ENCODE measurements around the gene SPHK1. TPM values are rescaled to one million over a fixed set of nuclear protein-coding genes. Genes with fewer than 3 reads are reported as not detected.
"Not testable (repeated sequence)": the region's sequence is repeated elsewhere in the genome, so short reads cannot be mapped to it uniquely, and the experiment has no call there.

Gene SPHK1
- total RNA-seq, 4 donors from 2014 or later: 10.5 to 17.9 (median 12.5) TPM

DNA sequence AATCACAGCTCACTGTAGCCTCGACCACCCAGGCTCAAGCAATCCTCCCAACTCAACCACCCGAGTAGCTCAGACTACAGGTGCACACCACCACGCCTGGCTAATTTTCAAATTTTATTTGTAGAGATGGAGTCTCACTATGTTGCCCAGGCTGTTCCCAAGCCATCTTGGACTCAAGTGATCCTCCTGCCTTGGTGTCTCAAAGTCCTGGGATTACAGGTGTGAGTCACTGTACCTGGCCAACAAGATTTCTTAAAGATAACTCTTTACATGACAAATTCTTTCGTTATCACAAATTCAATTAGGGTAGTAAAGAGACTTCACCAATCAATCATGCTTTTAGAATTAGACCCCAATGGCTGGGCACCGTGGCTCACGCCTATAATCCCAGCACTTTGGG is 43.1 kb upstream of the SPHK1 start:
- Histone ChIP-seq H3K4me1 (no peaks in the 10 kb centered on the region), H3K36me3 (peaks cover 42% of the 10 kb centered on the region)
- no peak for TF ChIP-seq EP300 (IDR thresholded peaks at IDR 0.05)
- no peak for TF ChIP-seq POLR2A (IDR thresholded peaks at IDR 0.05)
- TF ChIP-seq, protein P1, sequence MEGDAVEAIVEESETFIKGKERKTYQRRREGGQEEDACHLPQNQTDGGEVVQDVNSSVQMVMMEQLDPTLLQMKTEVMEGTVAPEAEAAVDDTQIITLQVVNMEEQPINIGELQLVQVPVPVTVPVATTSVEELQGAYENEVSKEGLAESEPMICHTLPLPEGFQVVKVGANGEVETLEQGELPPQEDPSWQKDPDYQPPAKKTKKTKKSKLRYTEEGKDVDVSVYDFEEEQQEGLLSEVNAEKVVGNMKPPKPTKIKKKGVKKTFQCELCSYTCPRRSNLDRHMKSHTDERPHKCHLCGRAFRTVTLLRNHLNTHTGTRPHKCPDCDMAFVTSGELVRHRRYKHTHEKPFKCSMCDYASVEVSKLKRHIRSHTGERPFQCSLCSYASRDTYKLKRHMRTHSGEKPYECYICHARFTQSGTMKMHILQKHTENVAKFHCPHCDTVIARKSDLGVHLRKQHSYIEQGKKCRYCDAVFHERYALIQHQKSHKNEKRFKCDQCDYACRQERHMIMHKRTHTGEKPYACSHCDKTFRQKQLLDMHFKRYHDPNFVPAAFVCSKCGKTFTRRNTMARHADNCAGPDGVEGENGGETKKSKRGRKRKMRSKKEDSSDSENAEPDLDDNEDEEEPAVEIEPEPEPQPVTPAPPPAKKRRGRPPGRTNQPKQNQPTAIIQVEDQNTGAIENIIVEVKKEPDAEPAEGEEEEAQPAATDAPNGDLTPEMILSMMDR (IDR thresholded peaks at IDR 0.05): no peak
- TF ChIP-seq POLR2AphosphoS5 (IDR thresholded peaks at IDR 0.05): no peak

DNA sequence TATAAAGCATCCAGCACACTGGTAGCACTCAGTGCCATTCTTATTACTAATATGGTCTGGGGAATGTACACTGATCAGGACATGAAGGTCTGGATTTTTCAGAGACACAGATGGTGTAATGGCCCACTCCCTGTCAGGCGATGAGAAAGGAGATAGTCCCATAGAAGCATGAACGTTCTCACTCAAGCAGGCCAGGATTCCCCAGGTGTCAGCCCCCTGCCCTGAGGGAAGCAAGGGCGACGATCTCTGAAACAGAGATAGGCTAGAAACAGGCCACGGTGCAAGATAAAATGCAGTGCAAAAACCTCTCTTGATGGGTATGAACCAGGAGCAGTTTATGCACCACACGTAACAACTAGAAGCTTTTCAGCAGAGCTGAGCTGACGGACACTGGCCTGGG is 41.3 kb upstream of the SPHK1 start:
- Histone ChIP-seq H3K27ac (no peak overlapping the region), H3K4me1 (no peaks in the 10 kb centered on the region), H3K36me3 (peaks cover 60% of the 10 kb centered on the region), H3K27me3 (no peaks in the 10 kb centered on the region), H3K4me3 (no peak overlapping the region), H3K9me3 (no peaks in the 10 kb centered on the region)
- DNase-seq (ENCODE audit: low spot score in 2 of 2): no peak
- TF ChIP-seq POLR2A (IDR thresholded peaks at IDR 0.05): no peak
- TF ChIP-seq POLR2AphosphoS5 (IDR thresholded peaks at IDR 0.05): no peak
- TF ChIP-seq, protein P1 (IDR thresholded peaks at IDR 0.05): no peak
- TF ChIP-seq EP300 (IDR thresholded peaks at IDR 0.05): no peak
- WGBS: 95% methylated on average over 7 of the region's 7 CpGs

More for the DNA sequence above, 43.1 kb upstream of the SPHK1 start:
- Histone ChIP-seq H3K27me3 (no peaks in the 10 kb centered on the region), H3K27ac (no peak overlapping the region), H3K9me3 (no peaks in the 10 kb centered on the region), H3K4me3 (no peak overlapping the region)
- no peak for DNase-seq (ENCODE audit: low spot score in 2 of 2)
- 97% methylated on average over 6 of the region's 6 CpGs for WGBS

DNA sequence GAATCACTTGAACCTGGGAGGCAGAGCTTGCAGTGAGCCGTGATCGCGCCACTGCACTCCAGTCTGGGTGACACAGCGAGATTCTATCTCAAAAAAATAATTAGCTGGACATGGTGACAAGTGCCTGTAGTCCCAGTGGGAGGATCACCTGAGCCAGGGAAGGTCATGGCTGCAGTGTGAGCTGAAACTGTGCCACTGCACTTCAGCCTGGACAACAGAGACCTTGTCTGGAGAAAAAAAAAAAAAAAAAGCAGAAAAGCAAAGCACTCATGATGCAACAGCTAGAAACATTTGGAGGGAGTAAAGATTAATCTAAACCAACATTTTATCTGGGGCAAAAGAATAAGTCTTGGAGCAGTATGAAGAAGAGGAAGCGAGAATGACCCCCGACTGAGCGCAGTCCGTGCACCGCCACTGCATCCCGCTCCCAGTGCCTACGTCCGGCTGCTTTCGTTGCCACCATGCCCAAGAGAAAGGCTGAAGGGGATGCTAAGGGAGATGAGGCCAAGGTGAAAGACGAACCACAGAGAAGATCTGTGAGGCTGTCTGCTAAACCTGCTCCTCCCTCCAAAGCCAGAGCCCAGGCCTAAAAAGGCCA is 38.9 kb upstream of the SPHK1 start:
- H3K36me3 ChIP-seq: peaks cover 62% of the 10 kb centered on the region
- no peaks in the 10 kb centered on the region for H3K27me3 ChIP-seq

GRCh38 chr17:76346936-76347335 is 37.5 kb upstream of the SPHK1 start:
- 97% methylated on average over 11 of the region's 11 CpGs for WGBS
- not testable (repeated sequence) for H3K4me3 ChIP-seq; H3K9me3 ChIP-seq; H3K27ac ChIP-seq; DNase-seq (ENCODE audit: low spot score in 2 of 2); H3K27me3 ChIP-seq; H3K4me1 ChIP-seq
- H3K36me3 ChIP-seq: peaks cover 60% of the 10 kb centered on the region

More for the DNA sequence above, 38.9 kb upstream of the SPHK1 start:
- Histone ChIP-seq H3K4me3 (no peak overlapping the region), H3K4me1 (no peaks in the 10 kb centered on the region), H3K27ac (no peak overlapping the region), H3K9me3 (no peaks in the 10 kb centered on the region)
- DNase-seq (ENCODE audit: low spot score in 2 of 2): no peak
- WGBS: 95% methylated on average over 14 of the region's 14 CpGs
- no peak for TF ChIP-seq POLR2AphosphoS5 (IDR thresholded peaks at IDR 0.05)
- TF ChIP-seq, protein P1 (IDR thresholded peaks at IDR 0.05): no peak
- TF ChIP-seq EP300 (IDR thresholded peaks at IDR 0.05): no peak
- TF ChIP-seq POLR2A (IDR thresholded peaks at IDR 0.05): no peak

- H3K4me3 ChIP-seq: no peak overlapping the region
- peaks cover 20% of the 10 kb centered on the region for H3K4me1 ChIP-seq
- 91% methylated on average over 5 of the region's 5 CpGs for WGBS
- no peaks in the 10 kb centered on the region for H3K9me3 ChIP-seq
- DNase-seq (ENCODE audit: low spot score in 2 of 2): no peak
- TF ChIP-seq POLR2AphosphoS5 (IDR thresholded peaks at IDR 0.05) (no peak), EP300 (IDR thresholded peaks at IDR 0.05) (no peak), POLR2A (IDR thresholded peaks at IDR 0.05) (no peak)
- TF ChIP-seq, protein P1 (IDR thresholded peaks at IDR 0.05): no peak
- H3K27me3 ChIP-seq: no peaks in the 10 kb centered on the region
- no peak overlapping the region for H3K27ac ChIP-seq
- H3K36me3 ChIP-seq: peaks cover 28% of the 10 kb centered on the region
Observed at GRCh38 chr17:76350463-76350862, 33.9 kb upstream of the SPHK1 start.
